ENCODE results near the gene LCE2B.
"Not testable (repeated sequence)": the region's sequence is repeated elsewhere in the genome, so short reads cannot be mapped to it uniquely, and the experiment has no call there.

The LCE2B gene

GRCh38 chr1:152685823-152686222 is at the start of gene LCE2B:
Gene LCE2B (plus strand): TSS chr1:152686123. CDS start chr1:152686844, 721 bp downstream.
- not testable (repeated sequence) for DNase-seq (ENCODE audit: extremely low read depth, low read depth)

GRCh38 chr1:152640351-152640750 is 45.6 kb upstream of the LCE2B start:
- no peak for DNase-seq (ENCODE audit: extremely low read depth, low read depth)
- TF ChIP-seq CTCF (IDR thresholded peaks at IDR 0.05; ENCODE audit: low read depth, low read length, missing control alignments), result no peak
- H3K4me3 ChIP-seq (replicated peaks; ENCODE audit: low read depth, low read length), result no peak overlapping the region

More at GRCh38 chr1:152685823-152686222, at the start of gene LCE2B:
- not testable (repeated sequence) for H3K4me3 ChIP-seq (replicated peaks; ENCODE audit: low read depth, low read length)

- DNase-seq (ENCODE audit: extremely low read depth, low read depth), result no peak
- TF ChIP-seq CTCF (IDR thresholded peaks at IDR 0.05; ENCODE audit: low read depth, low read length, missing control alignments), result no peak
- H3K4me3 ChIP-seq (replicated peaks; ENCODE audit: low read depth, low read length), result no peak overlapping the region
These were observed 42.0 kb upstream of the LCE2B start for GRCh38 chr1:152643945-152644344.

- H3K4me3 ChIP-seq (replicated peaks; ENCODE audit: low read depth, low read length), result no peak overlapping the region
- TF ChIP-seq CTCF (IDR thresholded peaks at IDR 0.05; ENCODE audit: low read depth, low read length, missing control alignments), result no peak
- no peak for DNase-seq (ENCODE audit: extremely low read depth, low read depth)
These were observed 40.8 kb upstream of the LCE2B start for GRCh38 chr1:152645146-152645545.

- DNase-seq (ENCODE audit: extremely low read depth, low read depth), result no peak
- H3K4me3 ChIP-seq (replicated peaks; ENCODE audit: low read depth, low read length), result no peak overlapping the region
- no peak for TF ChIP-seq CTCF (IDR thresholded peaks at IDR 0.05; ENCODE audit: low read depth, low read length, missing control alignments)
These were observed 39.3 kb upstream of the LCE2B start for GRCh38 chr1:152646656-152647055.

- DNase-seq (ENCODE audit: extremely low read depth, low read depth), result no peak
- TF ChIP-seq CTCF (IDR thresholded peaks at IDR 0.05; ENCODE audit: low read depth, low read length, missing control alignments), result peak; percentile 52
- H3K4me3 ChIP-seq (replicated peaks; ENCODE audit: low read depth, low read length), result no peak overlapping the region
These were observed 31.8 kb upstream of the LCE2B start for GRCh38 chr1:152654110-152654509.

GRCh38 chr1:152656459-152656858 is 29.5 kb upstream of the LCE2B start:
- no peak for TF ChIP-seq CTCF (IDR thresholded peaks at IDR 0.05; ENCODE audit: low read depth, low read length, missing control alignments)
- no peak overlapping the region for H3K4me3 ChIP-seq (replicated peaks; ENCODE audit: low read depth, low read length)
- no peak for DNase-seq (ENCODE audit: extremely low read depth, low read depth)

Measured in HFF-Myc (cell line).